ENCODE results near the gene RAI1. TPM values are rescaled to one million over a fixed set of nuclear protein-coding genes. Genes with fewer than 3 reads are reported as not detected.
A peak's percentile ranks its signal among the peaks of the same experiment; 100 is the strongest.

The RAI1 gene
- polyA plus RNA-seq, 2 of the 4 experiments (the other 2 are of a cell fraction): 3.5 to 23.8 TPM

DNA sequence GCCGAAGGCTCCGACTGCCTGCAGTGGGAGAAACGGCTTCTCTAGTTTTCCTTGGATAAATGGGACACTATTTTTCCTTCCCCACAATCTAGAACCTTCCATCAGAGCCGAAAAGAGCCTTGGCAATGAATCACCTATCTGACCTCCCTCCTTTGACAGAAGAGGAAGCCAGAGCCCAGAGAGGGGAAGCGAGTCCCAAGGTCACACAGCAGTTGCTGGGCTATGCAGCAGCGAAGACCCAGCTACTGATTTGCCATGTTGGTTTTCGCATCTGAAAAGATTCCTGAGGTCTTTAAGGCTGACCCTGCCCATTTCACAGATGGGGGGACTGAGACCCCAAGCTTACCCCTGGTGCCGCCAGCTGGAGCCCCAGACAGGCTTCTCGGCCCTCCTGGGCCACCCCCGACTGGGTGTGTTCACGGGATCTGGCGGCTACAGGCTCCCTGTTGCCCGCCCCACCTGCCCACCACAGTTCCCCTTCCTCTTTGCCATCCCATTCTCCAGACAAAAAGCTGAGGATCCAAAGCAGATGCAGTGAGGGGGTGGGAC, 45.9 kb downstream of the RAI1 start:
- WGBS (ENCODE audit: missing lambda C conversion rate): 93% methylated on average over 13 of the region's 13 CpGs
- POLR2A ChIA-PET: no interaction called here
- peak overlapping the region in 1 of 2 experiments; percentile 79; a peak in 3 of 6 replicates for H3K27ac ChIP-seq
- no peak for FAIRE-seq
- CTCF ChIA-PET: interaction anchor here (0.7 to 3.6 kb wide), 9 partner anchors 10 to 85 kb away, joined by 3 to 22 read pairs (median 5); no protein-coding TSS in a partner anchor
- peaks cover 66% of the 10 kb centered on the region for H3K4me1 ChIP-seq
- no peaks in the 10 kb centered on the region for H3K9me3 ChIP-seq
- DNase-seq (ENCODE audit: low read depth in 1 of 2, low spot score in 1 of 2): no peak
- no peak for ATAC-seq
- H3K4me3 ChIP-seq: no peak overlapping the region
- no peak for TF ChIP-seq FOSB (CRISPR knock-in tag; IDR thresholded peaks at IDR 0.05)
- TF ChIP-seq PHF8 (IDR thresholded peaks at IDR 0.05; ENCODE audit: borderline replicate concordance, low read depth): no peak
- TF ChIP-seq GATA3 (IDR thresholded peaks at IDR 0.05; ENCODE audit: borderline replicate concordance): no peak
- no peak for TF ChIP-seq POLR2A (IDR thresholded peaks at IDR 0.05; ENCODE audit: low read length)
- TF ChIP-seq KDM1A (IDR thresholded peaks at IDR 0.05; ENCODE audit: low read depth): 0 out of 2 replicates have a peak, but pooled peaks have one; percentile 51
- no peak for TF ChIP-seq ZSCAN20 (CRISPR knock-in tag; IDR thresholded peaks at IDR 0.05)
- TF ChIP-seq, protein P1, sequence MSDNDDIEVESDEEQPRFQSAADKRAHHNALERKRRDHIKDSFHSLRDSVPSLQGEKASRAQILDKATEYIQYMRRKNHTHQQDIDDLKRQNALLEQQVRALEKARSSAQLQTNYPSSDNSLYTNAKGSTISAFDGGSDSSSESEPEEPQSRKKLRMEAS (IDR thresholded peaks at IDR 0.05): 0 out of 2 replicates have a peak, but pooled peaks have one; percentile 8
- TF ChIP-seq NR3C1 (IDR thresholded peaks at IDR 0.05): no peak
- TF ChIP-seq, protein P2, sequence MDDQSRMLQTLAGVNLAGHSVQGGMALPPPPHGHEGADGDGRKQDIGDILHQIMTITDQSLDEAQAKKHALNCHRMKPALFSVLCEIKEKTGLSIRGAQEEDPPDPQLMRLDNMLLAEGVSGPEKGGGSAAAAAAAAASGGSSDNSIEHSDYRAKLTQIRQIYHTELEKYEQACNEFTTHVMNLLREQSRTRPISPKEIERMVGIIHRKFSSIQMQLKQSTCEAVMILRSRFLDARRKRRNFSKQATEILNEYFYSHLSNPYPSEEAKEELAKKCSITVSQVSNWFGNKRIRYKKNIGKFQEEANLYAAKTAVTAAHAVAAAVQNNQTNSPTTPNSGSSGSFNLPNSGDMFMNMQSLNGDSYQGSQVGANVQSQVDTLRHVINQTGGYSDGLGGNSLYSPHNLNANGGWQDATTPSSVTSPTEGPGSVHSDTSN (IDR thresholded peaks at IDR 0.05): no peak
- TF ChIP-seq SMC3 (IDR thresholded peaks at IDR 0.05): no peak
- TF ChIP-seq TP53 (CRISPR knock-in tag; IDR thresholded peaks at IDR 0.05): no peak
- TF ChIP-seq HDAC2 (IDR thresholded peaks at IDR 0.05): no peak
- TF ChIP-seq RCOR1 (IDR thresholded peaks at IDR 0.05; ENCODE audit: low read depth, low read length): no peak
- TF ChIP-seq RFX5 (IDR thresholded peaks at IDR 0.05): no peak
- TF ChIP-seq EHF (CRISPR knock-in tag; IDR thresholded peaks at IDR 0.05): no peak
- TF ChIP-seq, protein P3, sequence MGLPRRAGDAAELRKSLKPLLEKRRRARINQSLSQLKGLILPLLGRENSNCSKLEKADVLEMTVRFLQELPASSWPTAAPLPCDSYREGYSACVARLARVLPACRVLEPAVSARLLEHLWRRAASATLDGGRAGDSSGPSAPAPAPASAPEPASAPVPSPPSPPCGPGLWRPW (IDR thresholded peaks at IDR 0.05): no peak
- TF ChIP-seq ZFP36 (IDR thresholded peaks at IDR 0.05; ENCODE audit: borderline replicate concordance, partially characterized antibody): peak; percentile 16
- no peak for TF ChIP-seq RAD21 (conservative IDR thresholded peaks at IDR 0.05 in 1 of 2, IDR thresholded peaks at IDR 0.05 in 1 of 2)
- no peak for TF ChIP-seq CEBPB (IDR thresholded peaks at IDR 0.05)
- H3K4me2 ChIP-seq: peak overlapping the region; percentile 61; the same call in 1 of the 3 replicates

DNA sequence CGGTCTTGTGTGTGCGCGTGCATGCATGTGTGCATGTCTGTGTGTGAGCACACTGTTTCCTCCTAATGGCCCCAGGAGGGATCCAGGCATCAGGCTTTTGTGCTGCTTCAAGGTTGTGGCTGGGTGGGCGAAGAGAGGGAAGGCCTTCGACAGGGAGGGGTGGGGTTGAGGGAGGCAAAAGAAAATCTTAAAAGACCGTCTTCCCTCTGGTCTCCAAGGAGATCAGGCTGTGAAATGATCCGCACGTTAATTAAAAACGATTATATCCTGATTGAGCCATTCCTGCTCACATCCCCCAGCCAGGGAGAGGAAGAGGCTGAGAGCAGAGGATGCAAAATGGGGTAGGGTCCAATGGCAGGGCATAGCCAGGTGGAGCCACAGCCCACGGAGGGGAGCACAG, 46.9 kb downstream of the RAI1 start:
- ATAC-seq: no peak
- WGBS (ENCODE audit: missing lambda C conversion rate): 83% methylated on average over 9 of the region's 10 CpGs
- H3K4me3 ChIP-seq: no peak overlapping the region
- peak overlapping the region; percentile 30 to 79 for H3K27ac ChIP-seq
- ChIA-PET CTCF (interaction anchor here (0.9 to 3.6 kb wide), 18 partner anchors 8 to 191 kb away, joined by 3 to 32 read pairs (median 4); no protein-coding TSS in a partner anchor), POLR2A (no interaction called here)
- TF ChIP-seq, protein P3 (IDR thresholded peaks at IDR 0.05): no peak
- no peak for TF ChIP-seq EHF (CRISPR knock-in tag; IDR thresholded peaks at IDR 0.05)
- TF ChIP-seq TP53 (CRISPR knock-in tag; IDR thresholded peaks at IDR 0.05): no peak
- TF ChIP-seq RARB (CRISPR knock-in tag; IDR thresholded peaks at IDR 0.05): no peak
- DNase-seq (ENCODE audit: low read depth in 1 of 2, low spot score in 1 of 2): no peak
- H3K4me1 ChIP-seq: peaks cover 75% of the 10 kb centered on the region
- H3K4me2 ChIP-seq: peak overlapping the region; percentile 61
- no peak for FAIRE-seq
- no peaks in the 10 kb centered on the region for H3K9me3 ChIP-seq

DNA sequence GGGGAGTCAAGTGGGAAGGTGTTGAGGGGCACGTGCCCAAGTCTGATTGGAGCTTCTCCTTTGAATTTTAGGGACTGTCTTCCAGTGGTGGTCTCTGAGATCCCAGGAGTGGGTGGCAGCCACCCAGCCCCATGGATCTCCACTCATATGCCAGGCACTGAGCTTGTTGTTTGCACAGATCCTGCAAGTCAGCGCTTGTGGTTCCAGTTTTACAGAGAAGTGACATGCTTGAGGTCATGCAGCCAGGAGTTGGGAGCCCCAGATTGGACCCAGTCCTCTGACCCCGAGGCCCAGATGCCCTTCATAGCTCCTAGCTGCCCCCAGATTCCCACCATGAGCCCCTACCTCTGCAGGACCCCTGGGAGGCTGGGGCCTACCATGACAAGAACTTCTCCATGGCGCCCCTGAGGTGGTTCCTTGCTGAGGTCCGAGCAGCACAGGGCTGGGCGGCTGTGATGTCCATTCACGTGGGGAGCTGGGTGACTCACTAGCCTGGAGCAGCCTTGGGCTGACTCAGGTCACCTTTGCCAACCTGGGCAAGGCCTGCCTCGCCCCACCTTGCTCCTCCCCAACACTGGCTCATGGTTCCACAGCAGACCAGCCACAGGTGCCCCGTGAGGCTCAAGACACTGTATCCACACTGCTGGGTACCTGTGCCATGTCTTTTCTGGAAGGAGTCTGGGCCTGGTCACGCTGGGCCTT, 47.4 kb downstream of the RAI1 start:
- FAIRE-seq (no peak), ATAC-seq (peak; percentile 64 to 68), DNase-seq (ENCODE audit: low read depth in 1 of 2, low spot score in 1 of 2) (peak in 1 of 2 experiments; percentile 62)
- Histone ChIP-seq H3K4me1 (peaks cover 81% of the 10 kb centered on the region), H3K9me3 (no peaks in the 10 kb centered on the region), H3K4me2 (peak overlapping the region; percentile 61), H3K4me3 (no peak overlapping the region), H3K27ac (peak overlapping the region; percentile 30 to 79)
- no peak for TF ChIP-seq ELK1 (IDR thresholded peaks at IDR 0.05; ENCODE audit: low read depth, low read length)
- TF ChIP-seq GATA3 (IDR thresholded peaks at IDR 0.05; ENCODE audit: borderline replicate concordance): no peak
- TF ChIP-seq MAFK (IDR thresholded peaks at IDR 0.05; ENCODE audit: partially characterized antibody): peak; percentile 49
- TF ChIP-seq FOSL2 (IDR thresholded peaks at IDR 0.05): no peak
- peak; percentile 78 for TF ChIP-seq FOSL2 (CRISPR knock-in tag; IDR thresholded peaks at IDR 0.05)
- TF ChIP-seq FOXS1 (CRISPR knock-in tag; IDR thresholded peaks at IDR 0.05): no peak
- TF ChIP-seq, protein P1 (IDR thresholded peaks at IDR 0.05): peak; percentile 35; the same call in 1 of the 2 replicates
- 42% methylated on average over 9 of the region's 10 CpGs for WGBS (ENCODE audit: missing lambda C conversion rate)
- POLR2A ChIA-PET: no interaction called here
- CTCF ChIA-PET: interaction anchor here (0.7 to 3.6 kb wide), 23 partner anchors 9 to 191 kb away, joined by 3 to 32 read pairs (median 4); no protein-coding TSS in a partner anchor

Data from A549 (cell line).